Measurements from ENCODE around the gene AUH.

Gene AUH

GRCh38 chr9:91245431-91246313, 116.0 kb downstream of the AUH start:
- peak; percentile 18 for DNase-seq (ENCODE audit: low spot score)

DNA sequence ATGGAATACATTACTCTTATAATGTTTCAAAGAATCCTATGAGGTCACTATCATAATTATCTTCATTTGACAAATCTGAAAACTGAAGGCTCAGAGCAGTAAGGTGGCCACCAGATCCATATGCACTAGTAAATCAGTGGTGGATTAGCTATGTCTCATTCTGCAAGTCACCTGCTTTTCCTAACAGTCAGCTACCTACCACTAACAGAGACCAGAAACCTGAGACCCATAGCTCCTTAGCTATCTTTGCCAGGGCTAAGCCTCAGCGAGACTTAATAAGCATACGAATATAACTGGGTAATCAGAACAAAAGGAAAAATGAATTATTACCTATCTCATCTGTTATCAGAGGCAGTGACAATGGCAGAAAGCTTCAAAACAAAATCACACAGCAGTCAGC, 118.7 kb downstream of the AUH start:
- DNase-seq (ENCODE audit: low spot score), result no peak

DNA sequence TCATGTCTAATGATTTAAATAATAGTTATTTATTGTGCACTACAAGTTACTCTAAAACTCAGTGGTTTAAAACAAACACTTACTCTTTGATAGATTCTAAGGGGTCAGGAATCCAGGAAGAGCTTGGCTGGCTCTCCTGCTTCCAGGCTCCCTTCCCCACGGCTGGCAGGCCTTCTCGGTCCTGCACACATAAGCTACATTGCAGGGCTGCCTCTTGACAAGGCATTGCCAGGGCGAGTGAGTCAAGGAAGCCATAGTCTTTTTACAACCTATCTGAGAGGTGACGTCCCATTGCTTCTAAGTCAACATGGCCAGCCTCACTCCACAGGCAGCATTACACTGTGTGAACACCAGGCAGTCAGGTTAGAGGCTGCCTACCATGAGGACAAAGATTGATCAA, 119.8 kb downstream of the AUH start:
- DNase-seq (ENCODE audit: low spot score), result no peak

- no peak for DNase-seq (ENCODE audit: low spot score)
Observed at GRCh38 chr9:91240596-91241165, 121.0 kb downstream of the AUH start.

GRCh38 chr9:91239367-91240111, 122.2 kb downstream of the AUH start:
- DNase-seq (ENCODE audit: low spot score), result no peak

GRCh38 chr9:91234523-91234922, 127.2 kb downstream of the AUH start:
- no peak for DNase-seq (ENCODE audit: low spot score)

DNA sequence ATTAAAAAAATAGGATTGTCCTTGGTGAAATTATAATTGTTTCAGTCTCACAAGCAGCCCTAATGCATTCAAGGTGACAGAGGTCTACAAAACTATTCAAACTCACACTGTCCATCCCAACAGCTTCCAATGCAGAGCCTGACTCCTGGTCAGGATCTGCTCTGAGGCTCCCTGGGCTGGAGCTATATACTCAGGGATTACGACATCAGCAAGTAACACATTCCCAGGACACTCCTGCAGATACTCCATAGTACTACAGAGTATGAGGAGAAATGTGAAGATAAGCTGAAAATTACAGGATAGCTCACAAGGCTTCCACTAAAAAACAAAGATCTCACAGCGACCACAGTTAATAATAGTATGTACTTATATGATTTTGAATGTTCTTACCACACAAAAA, 130.1 kb downstream of the AUH start:
- no peak for DNase-seq (ENCODE audit: low spot score)

- no peak for DNase-seq (ENCODE audit: low spot score)
Observed at GRCh38 chr9:91223000-91223399, 138.7 kb downstream of the AUH start.

DNA sequence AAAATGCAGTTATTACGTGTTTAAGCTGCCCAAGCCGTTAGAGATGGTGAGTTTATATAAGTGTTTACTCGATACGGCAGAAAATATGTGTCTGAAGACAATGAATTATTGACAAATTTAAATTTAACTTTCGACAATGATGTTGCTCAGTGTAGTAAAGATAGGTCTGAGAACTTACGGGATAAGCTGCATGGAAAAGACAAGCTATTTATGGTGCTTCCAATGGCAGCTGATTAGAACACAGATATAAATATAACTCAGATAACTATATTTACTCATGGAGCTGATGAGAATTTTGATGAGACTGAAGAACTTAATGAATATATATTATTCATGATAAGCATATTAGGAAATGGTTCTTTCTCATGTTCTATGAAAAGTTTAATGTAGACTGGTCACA, 139.3 kb downstream of the AUH start:
- no peak for DNase-seq (ENCODE audit: low spot score)

- DNase-seq (ENCODE audit: low spot score), result no peak
Observed at GRCh38 chr9:91221332-91221731, 140.4 kb downstream of the AUH start.

- no peak for DNase-seq (ENCODE audit: low spot score)
Observed at GRCh38 chr9:91220491-91221135, 141.1 kb downstream of the AUH start.

GRCh38 chr9:91220021-91220420, 141.7 kb downstream of the AUH start:
- DNase-seq (ENCODE audit: low spot score), result no peak

GRCh38 chr9:91219557-91219956, 142.2 kb downstream of the AUH start:
- DNase-seq (ENCODE audit: low spot score), result no peak

DNA sequence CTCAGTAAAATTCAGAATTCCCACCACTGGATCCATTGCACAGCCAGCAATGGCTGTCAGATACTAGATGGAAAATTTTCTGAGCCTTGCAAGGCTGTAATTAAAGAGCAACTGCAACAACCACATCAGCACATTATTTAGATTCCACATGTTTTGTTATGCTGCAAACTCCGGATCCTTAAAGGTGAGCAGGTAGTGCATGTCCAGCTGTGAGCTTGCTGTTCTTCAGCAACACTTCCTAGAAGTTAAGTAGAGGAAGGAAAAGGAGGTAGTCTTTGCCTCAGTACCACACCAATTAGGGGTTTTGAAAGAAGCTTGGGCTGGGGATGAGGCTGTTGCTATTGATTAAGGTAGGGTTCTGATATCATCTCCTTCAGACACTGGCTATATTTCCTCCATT, 144.3 kb downstream of the AUH start:
- DNase-seq (ENCODE audit: low spot score), result no peak

DNA sequence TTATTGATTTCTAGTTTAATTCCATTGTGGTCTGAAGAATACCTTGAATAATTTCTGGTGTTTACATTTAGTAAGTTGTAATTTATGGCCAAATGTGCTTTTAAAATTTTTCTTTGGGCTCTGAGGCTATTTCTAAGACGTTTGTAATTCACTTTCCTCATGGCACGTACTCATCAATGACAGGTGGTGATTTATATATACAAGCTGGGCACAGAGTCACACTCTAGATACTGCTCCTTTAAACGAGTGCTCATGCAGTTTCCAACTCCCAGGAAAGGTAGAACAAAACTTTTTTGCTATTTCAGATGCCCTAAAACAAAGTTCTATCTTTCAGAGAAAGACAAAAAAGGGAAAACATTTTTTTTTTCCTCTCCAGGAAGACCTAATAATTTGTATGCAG, 146.9 kb downstream of the AUH start:
- DNase-seq (ENCODE audit: low spot score), result no peak

DNA sequence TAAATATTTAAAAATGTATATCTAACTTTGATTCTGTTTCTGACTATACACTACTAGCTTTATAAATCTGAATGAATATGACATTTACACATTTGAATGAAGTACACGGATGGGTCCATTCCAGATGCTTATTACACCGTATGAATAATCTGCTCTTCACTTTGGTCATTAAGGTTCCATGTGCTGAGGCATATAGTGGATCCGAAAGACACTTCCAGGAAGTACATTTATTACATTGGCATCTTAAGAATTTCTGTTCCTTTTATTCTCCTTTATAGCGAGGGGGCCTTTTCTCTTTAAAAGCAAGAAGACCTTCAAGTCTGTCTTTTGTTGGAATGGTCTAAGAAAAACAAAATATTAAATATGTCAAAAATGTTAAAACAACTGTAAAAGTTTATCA, 147.6 kb downstream of the AUH start:
- DNase-seq (ENCODE audit: low spot score), result peak; percentile 22

DNA sequence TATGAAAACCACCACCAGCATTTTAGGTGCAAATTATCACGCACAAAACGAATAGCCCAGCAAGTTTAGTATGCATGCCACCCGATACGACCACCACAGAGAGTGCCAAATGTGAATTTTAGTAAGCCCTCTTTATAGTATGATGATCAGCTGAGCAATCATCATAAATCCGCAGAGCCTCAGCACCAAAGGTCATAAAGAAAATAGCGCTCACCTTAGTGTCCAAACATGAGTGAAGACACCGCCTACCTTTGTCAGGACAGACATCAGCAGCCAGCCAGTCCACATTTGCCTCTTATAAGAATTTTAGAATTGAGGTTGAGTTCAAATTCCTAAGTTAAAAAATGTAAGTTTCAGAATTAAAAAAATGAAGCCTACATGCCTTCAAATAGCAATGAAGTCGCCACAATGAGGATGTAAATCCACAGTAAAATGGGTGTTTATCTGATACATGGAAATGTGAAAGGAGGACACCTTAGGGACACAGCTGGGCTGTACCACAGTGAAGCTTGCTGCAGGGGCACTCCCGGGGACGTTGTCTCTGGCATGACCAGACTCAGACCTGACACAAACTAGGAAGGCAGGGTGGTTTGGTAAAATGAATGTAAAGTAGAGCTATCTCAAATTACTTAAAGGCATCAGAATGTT, 149.0 kb downstream of the AUH start:
- DNase-seq (ENCODE audit: low spot score), result no peak

- no peak for DNase-seq (ENCODE audit: low spot score)
Observed at GRCh38 chr9:91211919-91212318, 149.8 kb downstream of the AUH start.

GRCh38 chr9:91211414-91211813, 150.3 kb downstream of the AUH start:
- no peak for DNase-seq (ENCODE audit: low spot score)

GRCh38 chr9:91210318-91210717, 151.4 kb downstream of the AUH start:
- DNase-seq (ENCODE audit: low spot score), result no peak

GRCh38 chr9:91208837-91209236, 152.9 kb downstream of the AUH start:
- DNase-seq (ENCODE audit: low spot score), result no peak

- no peak for DNase-seq (ENCODE audit: low spot score)
Observed at GRCh38 chr9:91208419-91208745, 153.3 kb downstream of the AUH start.
